GM21360 (cell line): Measurements from ENCODE around the gene DCUN1D4.

Experiments used
- ATAC-seq: cut with Tn5 transposase; IDR thresholded peaks from one replicate; pipeline ENCODE4 v1.9.1; 2021; ENCODE audit warnings: mild to moderate bottlenecking, moderate library complexity; ENCODE audit not compliant: unreplicated experiment

Gene DCUN1D4

DNA sequence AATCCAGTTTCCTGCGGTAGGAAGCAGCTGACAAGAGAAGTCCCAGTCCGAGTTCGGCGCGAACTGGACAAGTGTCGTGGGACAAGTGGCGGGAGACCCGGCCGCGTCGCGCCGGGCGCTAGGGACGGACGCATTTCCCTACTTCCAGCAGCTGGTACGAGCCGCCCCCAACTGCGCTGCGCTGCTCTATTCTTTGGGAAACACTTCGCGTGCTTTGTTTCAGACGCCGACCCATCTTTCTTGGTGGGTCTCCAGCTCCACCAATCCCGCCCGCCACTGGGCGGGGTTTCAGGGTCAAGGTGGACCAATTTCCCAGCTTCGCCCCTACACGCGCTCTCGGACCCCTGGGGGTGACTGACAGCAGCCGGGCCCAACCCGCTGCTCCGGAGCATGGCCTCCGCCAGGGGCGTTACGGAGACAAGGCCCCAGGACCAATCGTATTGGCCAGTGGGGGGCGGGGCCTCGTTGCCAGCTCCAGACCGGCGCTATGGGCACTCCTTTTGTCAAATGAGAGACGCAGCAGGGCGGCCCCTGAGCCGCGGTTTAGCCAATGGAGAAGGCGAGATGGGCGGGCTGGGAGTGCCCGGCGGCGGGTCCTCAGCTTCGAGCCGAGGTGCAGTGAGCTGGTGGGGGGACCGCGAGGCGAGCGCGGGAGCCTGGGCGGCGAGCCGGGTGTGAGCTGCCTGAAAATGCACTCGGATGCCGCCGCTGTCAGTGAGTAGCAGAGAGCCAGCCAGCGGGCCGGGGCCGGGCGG, at the start of gene DCUN1D4:
DCUN1D4 (plus strand) TSS at position 600 of the 755 bp plus-strand sequence; CDS start at position 690, 90 bp downstream.
- ATAC-seq, result peak; percentile 90

- ATAC-seq, result no peak
Measured at GRCh38 chr4:51820443-51821234, 22.3 kb upstream of the DCUN1D4 start.

GRCh38 chr4:51825341-51825740, 17.6 kb upstream of the DCUN1D4 start:
- ATAC-seq, result no peak

DNA sequence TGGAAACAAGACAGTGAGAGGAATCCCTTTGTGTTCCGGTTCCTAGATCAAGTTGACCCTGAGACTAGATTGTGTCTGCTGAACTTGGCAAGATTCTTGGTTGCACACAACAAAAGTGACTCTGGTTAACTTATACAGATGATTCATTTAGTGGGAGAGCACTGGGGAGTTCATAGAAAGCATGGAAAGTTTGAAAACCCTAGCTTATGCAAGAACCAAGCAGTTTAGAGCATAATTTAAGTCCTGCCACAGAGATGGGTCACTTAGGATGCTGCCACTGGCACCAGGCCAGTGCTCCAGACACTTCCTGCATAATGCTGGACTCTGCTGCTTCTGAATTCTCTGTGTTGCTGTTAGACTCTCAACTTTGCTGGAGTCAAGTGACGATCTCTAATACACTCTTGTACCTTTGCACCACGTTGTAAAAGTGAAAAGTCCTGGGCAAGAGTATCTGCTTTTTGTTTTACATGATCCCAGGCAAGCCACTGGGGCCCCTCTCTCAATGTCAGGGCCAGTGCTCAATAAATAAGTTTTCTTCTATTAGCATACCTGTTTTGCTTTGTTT, 12.7 kb upstream of the DCUN1D4 start:
- ATAC-seq, result no peak

- ATAC-seq, result peak; percentile 83
Measured at GRCh38 chr4:51831133-51831532, 11.8 kb upstream of the DCUN1D4 start.

GRCh38 chr4:51833236-51833635, 9.7 kb upstream of the DCUN1D4 start:
- no peak for ATAC-seq

- no peak for ATAC-seq
Measured at GRCh38 chr4:51835079-51835478, 7.9 kb upstream of the DCUN1D4 start.

GRCh38 chr4:51835855-51836254, 7.1 kb upstream of the DCUN1D4 start:
- ATAC-seq, result no peak

DNA sequence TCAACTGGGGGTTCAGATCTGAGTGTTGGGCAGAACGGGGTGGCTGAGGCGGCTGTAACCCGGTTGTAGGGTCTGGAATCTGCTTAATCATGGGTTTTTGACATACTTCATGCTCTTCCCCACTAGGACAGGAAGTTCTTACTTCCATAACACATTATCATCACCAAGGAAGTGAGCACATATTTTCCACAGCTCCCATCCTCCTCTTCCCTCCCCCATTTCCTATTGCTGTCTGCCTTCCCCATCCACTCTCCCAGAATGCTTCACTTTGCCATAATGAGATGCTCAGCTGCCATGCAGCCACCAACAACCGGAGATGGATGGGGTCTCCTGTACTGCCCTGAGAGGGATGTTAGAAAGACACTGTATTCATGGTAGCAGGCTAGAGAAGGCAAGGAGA, 6.4 kb upstream of the DCUN1D4 start:
- no peak for ATAC-seq

GRCh38 chr4:51840781-51841180, 2.2 kb upstream of the DCUN1D4 start:
- no peak for ATAC-seq

DNA sequence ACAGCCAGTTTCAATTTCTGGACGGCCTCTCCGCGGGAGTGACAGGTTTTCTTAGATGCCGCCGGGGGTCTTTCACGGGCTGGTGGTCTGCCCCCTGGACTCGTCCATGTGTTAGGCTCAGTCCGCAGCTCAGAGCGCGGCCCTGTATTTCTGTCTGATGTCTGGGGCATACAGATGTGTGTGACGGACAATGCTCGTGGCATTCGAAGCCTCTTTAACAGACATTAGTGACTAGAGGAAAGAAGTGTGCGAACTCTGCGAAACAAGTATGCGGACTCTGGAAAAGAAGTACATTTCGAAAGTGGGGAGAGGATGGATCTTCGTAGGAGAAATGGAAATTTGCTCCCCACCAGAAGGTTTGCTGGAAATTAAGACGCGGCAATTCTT, 793 bp upstream of the DCUN1D4 start:
- no peak for ATAC-seq

DNA sequence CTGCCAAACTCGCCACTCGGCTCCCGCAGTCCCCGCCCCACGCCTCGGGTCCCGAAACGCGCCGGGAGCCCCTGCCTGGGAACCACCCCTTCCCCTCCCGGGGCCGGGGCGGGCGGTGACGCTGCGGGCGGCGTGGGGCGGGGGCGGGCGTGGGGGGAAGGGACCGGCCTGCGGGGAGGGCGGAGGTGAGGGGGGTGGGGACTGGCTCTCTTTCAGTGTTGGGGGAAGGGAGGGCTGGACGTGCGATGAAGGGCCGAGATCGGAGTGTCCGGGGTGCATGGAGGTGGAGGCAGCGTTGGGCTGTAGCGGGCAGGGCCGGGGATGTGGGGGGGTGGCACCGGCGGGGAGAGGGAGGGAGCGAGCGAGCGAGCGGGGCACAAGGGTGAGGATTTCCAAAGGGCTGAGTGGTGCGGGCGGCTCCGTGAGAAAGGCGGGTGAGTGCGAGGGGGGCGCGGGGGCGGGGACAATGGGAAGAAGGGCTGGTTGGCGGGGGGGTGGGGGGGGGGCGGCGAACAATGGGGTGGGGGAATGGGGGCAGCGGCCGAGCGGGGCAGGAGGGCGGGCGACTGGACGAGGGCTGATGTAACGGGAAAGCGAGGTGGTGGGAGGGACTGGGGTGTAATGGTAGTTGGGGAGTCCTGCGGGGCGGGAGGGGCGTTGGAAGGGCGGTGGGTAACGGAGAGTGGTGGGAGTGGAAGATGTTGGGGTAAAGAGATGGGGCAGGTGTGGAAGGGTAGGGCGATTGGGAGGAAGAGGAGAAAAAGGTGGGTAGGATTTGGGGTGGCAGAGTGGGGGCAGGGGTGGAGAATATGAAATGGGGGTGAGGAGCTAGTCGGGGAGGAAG, 578 bp downstream of the DCUN1D4 start:
- ATAC-seq, result peak; percentile 23

DNA sequence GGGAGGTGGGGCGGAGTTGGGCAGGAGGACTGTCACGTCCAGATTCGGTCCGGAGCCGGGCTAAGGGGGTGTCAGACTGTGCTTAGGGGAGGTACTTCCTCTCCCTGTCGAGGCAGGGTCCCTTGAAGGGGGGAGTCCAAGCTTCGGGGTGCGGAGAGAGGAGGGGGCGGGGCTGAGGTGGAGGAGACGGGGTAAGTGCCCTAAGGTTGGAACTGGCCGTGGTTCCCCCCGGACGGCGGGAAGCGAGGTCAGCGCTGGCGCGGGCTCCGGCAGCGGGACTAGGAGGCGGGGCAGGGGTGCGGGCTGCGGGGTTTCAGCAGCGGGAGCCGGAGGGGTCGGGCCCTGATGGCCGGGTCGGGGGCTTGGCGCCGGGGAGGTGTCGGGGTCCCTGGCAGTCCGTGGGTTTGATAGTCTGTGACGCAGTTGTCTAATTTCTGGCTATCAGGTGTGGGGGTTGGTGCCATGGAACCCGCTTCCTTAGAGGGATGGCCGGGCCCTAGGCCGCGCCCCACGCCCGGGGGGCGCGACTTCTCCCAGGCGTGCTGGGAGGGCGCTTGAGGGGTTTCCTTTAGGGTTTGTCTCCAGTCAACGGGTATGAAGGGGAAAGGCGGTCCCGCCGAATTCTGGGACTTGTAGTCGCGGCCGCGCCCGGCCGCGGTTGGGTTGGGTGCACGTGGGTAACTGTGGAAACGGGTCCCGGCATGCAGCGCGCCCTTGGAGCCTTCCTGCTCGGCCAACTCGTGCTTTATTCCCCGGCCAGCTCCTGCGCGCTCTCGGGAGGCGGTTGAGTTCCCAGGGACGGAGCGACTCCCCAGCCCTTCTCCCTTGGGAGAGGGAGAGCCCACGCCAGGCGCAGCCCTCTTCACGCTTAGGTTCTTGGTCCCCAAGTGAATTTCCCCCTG, 1.5 kb downstream of the DCUN1D4 start:
- peak; percentile 39 for ATAC-seq

DNA sequence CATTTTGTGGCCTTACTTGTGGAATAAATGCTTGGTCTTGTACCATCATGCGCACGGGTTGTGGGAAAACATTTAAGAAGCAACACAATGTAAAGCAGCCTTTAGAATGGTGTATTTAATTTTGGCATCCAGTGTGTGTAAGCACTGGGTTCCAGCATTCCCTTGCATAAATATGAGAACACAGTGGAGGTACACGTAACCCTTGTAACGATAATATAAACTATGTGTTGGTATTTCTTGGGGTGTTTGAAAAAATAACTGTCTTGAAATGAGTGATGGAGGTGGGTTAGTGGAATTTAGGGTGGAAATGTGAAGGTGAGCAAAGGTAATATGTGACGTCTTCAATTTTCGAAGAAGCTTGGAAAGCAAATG, 2.1 kb downstream of the DCUN1D4 start:
- no peak for ATAC-seq

GRCh38 chr4:51845711-51846110, 2.8 kb downstream of the DCUN1D4 start:
- ATAC-seq, result no peak

DNA sequence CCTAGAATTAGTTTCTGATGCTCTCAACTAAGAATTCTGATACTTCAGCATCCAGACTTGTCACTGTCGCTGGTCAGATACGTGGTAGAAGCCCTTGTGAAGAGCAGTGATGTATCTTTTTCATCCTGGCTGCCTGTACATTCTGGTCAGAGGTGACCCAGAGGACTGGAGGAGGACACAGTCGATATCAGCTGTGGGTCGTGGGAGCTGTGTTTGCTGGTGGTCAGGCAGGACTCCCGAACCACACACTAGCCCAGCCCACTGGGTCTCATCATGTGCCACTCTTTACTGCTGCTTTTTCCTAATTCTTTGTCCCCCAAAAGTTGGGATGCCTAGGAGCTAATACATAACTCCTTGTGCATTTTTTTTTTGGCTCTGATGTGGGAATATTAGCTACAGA, 6.5 kb downstream of the DCUN1D4 start:
- no peak for ATAC-seq

- no peak for ATAC-seq
Measured at GRCh38 chr4:51850294-51850693, 7.3 kb downstream of the DCUN1D4 start.

- ATAC-seq, result no peak
Measured at GRCh38 chr4:51851090-51851936, 8.4 kb downstream of the DCUN1D4 start.

GRCh38 chr4:51851937-51852290, 9.0 kb downstream of the DCUN1D4 start:
- no peak for ATAC-seq
